ENCODE data around the gene DUOXA1.

The DUOXA1 gene, protein sequence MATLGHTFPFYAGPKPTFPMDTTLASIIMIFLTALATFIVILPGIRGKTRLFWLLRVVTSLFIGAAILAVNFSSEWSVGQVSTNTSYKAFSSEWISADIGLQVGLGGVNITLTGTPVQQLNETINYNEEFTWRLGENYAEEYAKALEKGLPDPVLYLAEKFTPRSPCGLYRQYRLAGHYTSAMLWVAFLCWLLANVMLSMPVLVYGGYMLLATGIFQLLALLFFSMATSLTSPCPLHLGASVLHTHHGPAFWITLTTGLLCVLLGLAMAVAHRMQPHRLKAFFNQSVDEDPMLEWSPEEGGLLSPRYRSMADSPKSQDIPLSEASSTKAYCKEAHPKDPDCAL

DNA sequence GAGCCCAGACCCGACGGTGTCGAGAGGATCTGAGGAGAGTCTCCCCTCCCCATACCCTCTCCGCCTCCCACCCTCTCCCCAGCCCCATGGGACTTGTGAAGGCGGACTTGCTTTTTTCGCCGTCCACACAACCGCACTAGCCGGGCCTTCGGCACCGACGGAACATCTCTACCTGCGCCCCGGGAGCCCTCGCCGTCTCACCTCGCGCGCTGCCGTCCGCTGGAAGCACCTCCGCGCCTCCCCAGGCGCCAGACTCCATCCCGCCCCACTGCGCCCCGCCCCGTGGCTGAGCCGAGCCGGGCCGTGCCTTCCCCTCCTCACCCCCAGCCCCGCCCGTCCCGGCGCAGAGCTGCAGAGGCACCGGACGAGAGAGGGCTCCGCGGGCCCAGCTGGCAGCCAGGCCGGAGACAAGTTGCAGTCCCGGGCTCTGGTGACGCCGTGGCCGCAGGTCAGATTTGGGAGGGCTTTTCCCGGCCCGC lies at the start of gene DUOXA1, which contains the start of gene DUOX1:
Gene DUOXA1, minus strand, starts transcription at position 229 of the 479 bp plus-strand sequence. CDS start 6,865 bp downstream, outside the sequence.
Gene DUOX1, plus strand, starts transcription at position 344 of the 479 bp plus-strand sequence. CDS start 1,973 bp downstream, outside the sequence.
- no peak for DNase-seq (ENCODE audit: low spot score)

GRCh38 chr15:45177285-45177684 lies 47.6 kb upstream of the DUOXA1 start:
- DNase-seq (ENCODE audit: low spot score): no peak

- no peak for DNase-seq (ENCODE audit: low spot score)
These were observed 44.9 kb upstream of the DUOXA1 start for GRCh38 chr15:45174577-45174976.

GRCh38 chr15:45174069-45174468 lies 44.4 kb upstream of the DUOXA1 start:
- no peak for DNase-seq (ENCODE audit: low spot score)

- DNase-seq (ENCODE audit: low spot score): no peak
These were observed 42.2 kb upstream of the DUOXA1 start for GRCh38 chr15:45171912-45172311.

DNA sequence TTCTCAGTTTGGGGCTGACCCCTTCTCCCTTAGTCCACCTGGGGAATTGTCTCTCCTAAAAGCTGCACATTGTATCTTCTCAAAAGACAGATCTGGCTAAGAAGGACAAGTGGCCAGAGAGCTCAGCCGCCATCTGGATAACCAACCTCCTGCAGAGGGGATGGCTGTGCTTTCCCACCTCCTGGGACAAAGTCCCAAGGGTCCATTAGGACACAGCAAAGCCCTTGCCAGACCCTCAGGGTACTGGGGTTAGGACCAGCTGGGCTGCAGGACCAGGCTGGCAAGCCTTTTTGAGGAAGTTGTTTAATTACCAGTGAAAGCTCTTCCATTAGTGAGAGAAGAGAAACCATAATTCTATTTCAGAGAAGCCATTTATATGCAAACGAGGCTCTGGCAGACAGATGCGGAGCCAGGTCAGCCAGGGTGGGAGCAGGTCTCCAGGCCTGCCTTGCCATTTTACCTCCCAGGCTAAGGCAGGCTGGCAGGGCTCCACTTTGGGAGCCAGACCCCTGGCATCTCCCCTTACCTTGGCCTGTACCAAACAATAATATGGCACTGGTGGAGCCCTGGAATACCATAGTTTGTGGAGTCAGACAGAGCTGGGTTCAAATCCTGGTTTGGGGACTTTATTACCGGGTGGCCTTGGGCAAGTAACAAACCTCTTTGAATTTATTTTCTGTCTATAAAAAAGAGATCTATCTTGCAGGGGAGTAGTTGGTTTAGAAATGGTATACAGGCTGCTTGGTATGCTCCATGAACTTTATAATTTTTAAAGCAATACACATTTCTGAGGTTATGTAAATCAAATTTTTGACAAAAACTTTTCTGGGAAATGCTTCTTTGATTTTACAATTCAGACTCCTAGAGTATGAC lies 40.2 kb upstream of the DUOXA1 start:
- DNase-seq (ENCODE audit: low spot score): no peak

DNA sequence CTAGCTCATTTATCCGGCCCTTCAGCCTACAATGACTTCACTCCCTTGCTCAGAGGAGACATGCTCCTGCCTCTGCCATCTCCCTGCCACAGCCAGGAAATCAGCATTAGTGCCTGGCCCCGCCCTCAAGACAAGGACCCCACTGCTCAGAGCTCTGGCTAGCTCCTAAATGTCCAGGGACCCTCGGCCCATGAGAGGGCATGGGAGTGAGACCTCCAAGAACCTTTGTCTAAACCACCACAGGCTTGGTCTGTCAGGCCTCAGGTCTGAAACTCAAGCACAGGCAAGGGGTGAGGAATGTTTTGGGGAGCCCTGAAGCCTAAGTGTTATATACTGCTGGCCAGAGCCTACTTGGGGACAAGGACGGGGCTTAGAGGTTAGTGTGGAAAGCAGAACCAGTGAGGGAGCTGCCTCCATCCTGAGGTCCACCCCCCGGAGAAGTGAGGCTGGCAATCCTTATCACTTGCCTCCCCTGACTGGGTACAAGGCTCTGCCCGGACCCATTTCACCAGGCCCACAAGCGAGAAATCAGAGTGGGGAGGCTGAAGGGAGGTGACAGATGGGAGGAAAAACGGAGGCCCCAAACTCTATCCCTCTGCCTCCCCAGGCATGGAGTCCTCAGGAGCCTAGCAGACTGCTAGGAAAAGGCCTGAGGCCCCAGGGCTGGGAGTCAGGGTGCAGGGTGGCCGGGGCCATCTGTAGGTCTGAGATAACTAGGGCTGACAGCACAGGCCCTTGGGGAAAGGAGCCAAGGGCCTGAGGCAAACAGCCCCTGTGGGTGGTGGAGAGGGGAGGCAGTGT lies 39.3 kb upstream of the DUOXA1 start:
- DNase-seq (ENCODE audit: low spot score): no peak

GRCh38 chr15:45168286-45168685 lies 38.6 kb upstream of the DUOXA1 start:
- DNase-seq (ENCODE audit: low spot score): no peak

- no peak for DNase-seq (ENCODE audit: low spot score)
These were observed 38.0 kb upstream of the DUOXA1 start for GRCh38 chr15:45167631-45168205.

DNA sequence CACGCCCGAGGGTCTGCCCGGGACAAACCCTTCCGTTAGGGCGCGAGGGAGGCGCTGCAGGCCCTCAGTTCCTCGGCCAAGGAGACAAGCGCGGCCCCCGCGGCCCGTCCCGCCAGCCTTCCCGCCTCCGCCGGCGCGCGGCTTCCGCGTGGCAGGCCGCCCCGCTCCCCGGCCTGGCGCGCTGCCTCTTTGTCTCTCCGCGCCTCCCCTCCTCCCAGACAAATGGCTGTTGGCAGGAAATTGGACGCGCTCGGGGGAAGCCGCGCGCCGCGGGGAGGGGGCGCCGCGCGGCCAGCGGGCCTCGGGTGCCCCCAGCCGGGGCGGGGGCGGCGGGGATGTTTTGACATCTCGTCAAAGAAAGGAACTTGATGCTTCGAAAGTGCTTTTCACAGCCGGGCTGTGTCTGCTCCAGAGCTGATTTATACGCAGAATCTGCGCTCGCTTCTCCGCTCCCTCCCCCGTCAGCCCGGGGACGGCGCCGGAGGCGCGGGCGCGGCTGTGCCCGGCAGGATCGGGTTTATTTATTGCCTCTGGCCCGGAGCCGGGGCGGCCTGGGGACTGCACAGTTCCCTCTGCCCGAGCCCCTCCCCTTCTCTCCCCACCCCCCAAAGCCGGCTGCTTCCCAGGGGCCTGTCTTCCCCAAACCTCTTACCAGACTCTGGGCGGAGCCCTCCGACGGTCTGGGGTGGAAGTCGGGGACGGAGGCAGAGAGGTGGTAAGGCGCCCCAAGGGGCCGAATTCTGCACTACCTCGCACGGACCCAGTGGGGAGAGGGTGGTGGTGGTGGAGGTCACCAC lies 37.4 kb upstream of the DUOXA1 start:
- peak; percentile 72 for DNase-seq (ENCODE audit: low spot score)

GRCh38 chr15:45165536-45165935 lies 35.9 kb upstream of the DUOXA1 start:
- DNase-seq (ENCODE audit: low spot score): no peak

- no peak for DNase-seq (ENCODE audit: low spot score)
These were observed 35.2 kb upstream of the DUOXA1 start for GRCh38 chr15:45164914-45165313.

- no peak for DNase-seq (ENCODE audit: low spot score)
These were observed 33.8 kb upstream of the DUOXA1 start for GRCh38 chr15:45163508-45163856.

DNA sequence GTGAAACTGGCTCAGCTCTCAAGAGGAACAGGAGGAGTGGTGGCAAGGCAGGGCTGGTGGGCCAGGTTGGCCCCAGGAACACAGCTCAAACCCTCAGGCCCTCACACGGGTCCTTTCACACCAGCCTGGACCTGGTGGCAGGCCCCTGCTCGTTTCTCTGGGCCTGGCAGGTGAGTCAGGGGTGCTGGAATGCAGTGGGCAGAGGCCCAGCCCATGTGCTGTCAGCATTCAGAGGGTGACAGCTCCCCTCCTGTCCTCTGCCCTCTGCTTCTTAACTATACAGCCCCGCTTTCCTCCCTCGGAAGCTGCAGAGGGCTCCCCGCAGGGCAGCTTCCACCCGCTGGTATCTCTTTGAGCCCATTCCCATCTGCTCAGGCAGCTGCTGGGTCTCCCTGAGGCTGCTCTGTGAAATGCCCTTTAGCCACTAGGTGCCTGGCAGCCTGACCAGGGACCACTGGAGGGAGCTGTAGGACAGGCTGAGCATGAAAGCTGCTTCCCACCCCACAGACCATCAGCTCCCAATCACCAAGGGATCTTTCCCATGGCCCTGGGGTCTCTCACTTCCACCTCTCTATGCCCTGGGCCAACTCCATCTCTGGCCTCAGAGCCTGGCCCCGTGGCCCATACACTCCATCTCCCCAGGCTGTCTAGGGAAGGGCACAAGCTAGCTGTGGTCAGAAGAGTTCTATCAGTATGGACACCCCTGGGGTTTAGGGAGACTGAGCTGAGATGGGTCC lies 33.3 kb upstream of the DUOXA1 start:
- DNase-seq (ENCODE audit: low spot score): peak; percentile 81

GRCh38 chr15:45161666-45162065 lies 32.0 kb upstream of the DUOXA1 start:
- DNase-seq (ENCODE audit: low spot score): no peak

DNA sequence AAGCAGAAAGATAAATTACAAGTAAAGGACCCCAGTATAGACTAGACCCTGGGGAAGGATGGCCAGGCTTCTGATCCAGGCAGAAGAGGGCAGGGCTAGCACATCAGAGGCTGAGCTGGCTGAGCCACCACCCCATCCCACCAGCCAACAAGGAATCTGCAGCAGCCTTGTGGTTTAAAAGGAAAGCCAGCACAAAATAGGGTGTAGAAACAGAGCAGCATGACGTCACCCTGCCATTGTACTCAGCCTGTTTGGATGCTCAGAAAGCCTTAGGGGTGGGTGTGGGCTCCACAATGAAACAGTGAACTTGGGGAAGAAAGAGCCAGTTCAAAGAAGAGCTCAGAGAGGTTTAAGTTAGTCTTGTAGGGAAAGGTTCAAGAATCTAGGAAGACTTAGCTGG lies 28.3 kb upstream of the DUOXA1 start:
- DNase-seq (ENCODE audit: low spot score): peak; percentile 61

DNA sequence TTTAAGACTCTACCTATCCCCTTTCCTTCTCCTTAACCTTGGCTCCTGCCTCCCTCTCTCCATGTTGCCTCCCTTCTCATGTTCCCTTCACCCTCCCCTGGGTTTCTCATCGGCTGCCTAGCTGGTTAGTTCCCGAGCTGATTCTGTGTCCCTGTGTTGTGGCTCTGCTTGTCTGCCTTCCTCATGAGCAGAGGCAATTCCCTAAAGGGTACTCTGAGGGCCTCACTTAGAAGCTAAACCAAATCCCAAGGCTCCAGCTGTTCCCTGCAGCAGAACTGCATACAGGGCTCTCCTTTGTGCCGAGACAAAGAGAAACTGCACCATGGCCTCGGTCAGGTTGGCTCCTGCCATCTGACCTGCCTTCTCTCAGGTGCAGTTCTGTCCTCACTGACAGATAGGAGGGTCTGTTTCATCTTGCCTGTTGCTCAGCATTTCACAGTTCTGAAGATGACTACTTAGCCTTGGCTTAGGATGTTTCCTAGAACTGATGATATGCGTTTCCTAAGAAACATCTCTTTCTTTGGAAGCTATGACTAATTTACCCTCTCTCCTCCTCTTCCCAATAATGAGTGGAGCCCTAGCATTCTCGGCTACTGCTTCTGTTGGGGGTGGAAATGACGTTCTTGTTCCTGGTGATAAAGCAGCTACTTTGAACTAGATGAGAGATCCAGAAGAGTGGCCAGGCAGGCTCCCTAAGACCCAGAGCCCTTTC lies 27.2 kb upstream of the DUOXA1 start:
- DNase-seq (ENCODE audit: low spot score): no peak

- no peak for DNase-seq (ENCODE audit: low spot score)
These were observed 26.1 kb upstream of the DUOXA1 start for GRCh38 chr15:45155739-45156138.

DNA sequence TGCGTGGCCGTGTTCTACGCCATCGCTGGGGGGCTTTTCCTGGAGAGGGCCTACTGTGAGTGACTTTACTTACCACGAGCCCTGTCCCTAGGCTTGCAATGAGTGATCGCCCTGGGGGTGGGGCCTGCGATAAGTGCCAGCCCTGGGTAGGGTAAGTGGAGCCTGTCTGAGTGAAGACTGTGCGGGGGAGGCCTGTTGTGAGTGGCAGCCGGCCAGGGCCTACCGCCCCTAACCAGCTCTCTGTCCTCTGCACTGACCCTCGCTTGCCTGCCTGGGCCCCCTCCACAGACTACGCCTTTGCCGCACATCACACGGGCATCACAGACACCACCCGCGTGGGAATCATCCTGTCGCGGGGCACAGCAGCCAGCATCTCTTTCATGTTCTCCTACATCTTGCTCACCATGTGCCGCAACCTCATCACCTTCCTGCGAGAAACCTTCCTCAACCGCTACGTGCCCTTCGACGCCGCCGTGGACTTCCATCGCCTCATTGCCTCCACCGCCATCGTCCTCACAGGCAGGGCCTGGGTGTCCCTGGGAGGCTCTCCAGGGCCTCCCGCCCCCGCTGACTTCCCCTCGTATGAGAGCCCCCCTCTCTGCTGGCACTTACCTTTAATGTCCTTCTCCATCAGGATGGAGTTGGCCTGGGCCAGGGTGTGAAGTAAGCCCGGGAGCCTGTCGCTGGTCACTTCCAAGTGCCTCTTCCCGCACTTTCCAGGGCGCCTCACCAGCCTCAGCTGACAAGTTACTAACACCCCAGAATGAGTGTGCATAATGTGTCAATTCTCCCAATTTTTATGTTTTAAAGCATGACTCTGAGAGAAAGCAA lies 22.5 kb upstream of the DUOXA1 start:
- no peak for DNase-seq (ENCODE audit: low spot score)
